ENCODE results near the gene EME1. TPM values are rescaled to one million over a fixed set of nuclear protein-coding genes. Genes with fewer than 3 reads are reported as not detected.

Gene EME1
- total and polyA plus RNA-seq, 2 experiments from 2014 or later: 14.4 to 15.9 TPM

GRCh38 chr17:50345432-50346312, 27.4 kb upstream of the EME1 start, which contains the start of gene XYLT2:
TSS of gene XYLT2 (plus strand) at chr17:50346126. CDS start at chr17:50346141, 15 bp downstream.
- Mint-ChIP-seq H3K36me3 (ENCODE audit: low read depth) (peaks cover 4% of the 10 kb centered on the region; the same call in 1 of the 3 replicates), H3K9me3 (no peaks in the 10 kb centered on the region), H3K4me3 (peak within 1 kb of the TSS; percentile 95), H3K27me3 (ENCODE audit: insufficient read depth, low read depth, poor library complexity) (peaks cover 18% of the 10 kb centered on the region), H3K4me1 (peaks cover 37% of the 10 kb centered on the region), H3K27ac (peak within 1 kb of the TSS; percentile 85)
- ATAC-seq (peak; percentile 52), DNase-seq (ENCODE audit: low spot score) (peak; percentile 91)
- Histone ChIP-seq H3K9me2 (ENCODE audit: insufficient read depth) (no peaks in the 10 kb centered on the region), H3K27ac (ENCODE audit: low read depth) (no peak within 1 kb of the TSS), H3K36me3 (ENCODE audit: insufficient read depth) (no peaks in the 10 kb centered on the region), H4K20me1 (replicated peaks; ENCODE audit: insufficient read depth) (peaks cover 6% of the 10 kb centered on the region; the same call in 1 of the 2 replicates), H3K79me2 (replicated peaks; ENCODE audit: insufficient read depth) (peaks cover 29% of the 10 kb centered on the region), H3K4me1 (ENCODE audit: insufficient read depth) (peaks cover 18% of the 10 kb centered on the region), H3K4me3 (peak within 1 kb of the TSS; percentile 87), H2AFZ (peak within 1 kb of the TSS; percentile 98), H3K27me3 (ENCODE audit: insufficient read depth) (peaks cover 15% of the 10 kb centered on the region; the same call in 1 of the 2 replicates), H3K4me2 (peak within 1 kb of the TSS; percentile 98), H3F3A (replicated peaks; ENCODE audit: low read depth) (no peaks in the 10 kb centered on the region)
- TF ChIP-seq ZNF462 (CRISPR knock-in tag; IDR thresholded peaks at IDR 0.05): no peak
- TF ChIP-seq ZNF331 (CRISPR knock-in tag; IDR thresholded peaks at IDR 0.05; ENCODE audit: low read depth): no peak
- TF ChIP-seq JUNB (IDR thresholded peaks at IDR 0.05; ENCODE audit: unreplicated experiment): no peak
- TF ChIP-seq ZNF114 (CRISPR knock-in tag; IDR thresholded peaks at IDR 0.05): no peak
- no peak for TF ChIP-seq REST (IDR thresholded peaks at IDR 0.05; ENCODE audit: unreplicated experiment)
- TF ChIP-seq CREB1 (CRISPR knock-in tag; IDR thresholded peaks at IDR 0.05; ENCODE audit: low read depth): no peak
- no peak for TF ChIP-seq EZH2phosphoT487 (IDR thresholded peaks at IDR 0.05; ENCODE audit: unreplicated experiment)
- TF ChIP-seq POLR2AphosphoS5 (IDR thresholded peaks at IDR 0.05; ENCODE audit: low read depth): peak; percentile 80
